HCT116 (cell line): ENCODE results near the gene KBTBD13.

Experiments
- CTCF ChIP-seq, 3 experiments: fragments of 200-600 bp in 1 of 3; sonication (generic) in 1 of 3; IDR thresholded peaks in 2 of 3; conservative IDR thresholded peaks in 1 of 3; 2 replicates each; pipeline ENCODE4 v1.5.1; 2012 to 2017; ENCODE audit warnings: low read depth in 2 of 3, low read length in 2 of 3, antibody characterized with exemption in 1 of 3, borderline replicate concordance in 1 of 3, control low read depth in 1 of 3, mild to moderate bottlenecking in 1 of 3, mixed read lengths in 1 of 3, mixed run types in 1 of 3, moderate library complexity in 1 of 3; ENCODE audit not compliant: insufficient read depth in 1 of 3
- EZH2 ChIP-seq: fragments of 200-600 bp; sonication (generic); IDR thresholded peaks from 2 replicates; pipeline ENCODE4 v1.6.1; 2017; ENCODE audit warnings: antibody characterized with exemption, mixed run types
- EZH2phosphoT487 ChIP-seq: fragments of 200-600 bp; IDR thresholded peaks from 2 replicates; pipeline ENCODE4 v1.6.1; 2018; ENCODE audit warnings: antibody characterized with exemption, borderline replicate concordance
- POLR2A ChIP-seq: IDR thresholded peaks from 2 replicates; pipeline ENCODE4 v1.7.0; 2011; ENCODE audit warnings: borderline replicate concordance; ENCODE audit not compliant: insufficient read depth, insufficient read length; ENCODE audit errors: extremely low read depth
- POLR2AphosphoS5 ChIP-seq: IDR thresholded peaks from 2 replicates; pipeline ENCODE4 v1.6.1; 2011; ENCODE audit warnings: mild to moderate bottlenecking, low read depth, low read length, moderate library complexity
- SP1 ChIP-seq: IDR thresholded peaks from 2 replicates; pipeline ENCODE4 v1.6.1; 2012; ENCODE audit warnings: low read depth
- TF ChIP-seq, protein P1 (sequence below): IDR thresholded peaks from 2 replicates; pipeline ENCODE4 v1.6.1; 2012
- TF ChIP-seq, protein P2 (sequence below): IDR thresholded peaks from 2 replicates; pipeline ENCODE4 v1.6.1; 2012

- TF ChIP-seq, protein P1, sequence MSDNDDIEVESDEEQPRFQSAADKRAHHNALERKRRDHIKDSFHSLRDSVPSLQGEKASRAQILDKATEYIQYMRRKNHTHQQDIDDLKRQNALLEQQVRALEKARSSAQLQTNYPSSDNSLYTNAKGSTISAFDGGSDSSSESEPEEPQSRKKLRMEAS, result no peak
- TF ChIP-seq EZH2phosphoT487 (no peak), CTCF (IDR thresholded peaks at IDR 0.05 in 2 of 3, conservative IDR thresholded peaks at IDR 0.05 in 1 of 3; ENCODE audit: borderline replicate concordance in 1 of 3, insufficient read depth in 1 of 3, low read depth in 2 of 3, low read length in 2 of 3) (no peak), POLR2AphosphoS5 (no peak), EZH2 (no peak), POLR2A (no peak), SP1 (no peak)
- TF ChIP-seq, protein P2, sequence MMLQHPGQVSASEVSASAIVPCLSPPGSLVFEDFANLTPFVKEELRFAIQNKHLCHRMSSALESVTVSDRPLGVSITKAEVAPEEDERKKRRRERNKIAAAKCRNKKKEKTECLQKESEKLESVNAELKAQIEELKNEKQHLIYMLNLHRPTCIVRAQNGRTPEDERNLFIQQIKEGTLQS, result no peak
Measured at GRCh38 chr15:65037309-65037708, 39.2 kb upstream of the KBTBD13 start.
